ENCODE results near the gene STAT6. TPM values are rescaled to one million over a fixed set of nuclear protein-coding genes. Genes with fewer than 3 reads are reported as not detected.

The STAT6 gene
- total and polyA plus RNA-seq, 4 donors: 99.8 to 382 (median 229) TPM

DNA sequence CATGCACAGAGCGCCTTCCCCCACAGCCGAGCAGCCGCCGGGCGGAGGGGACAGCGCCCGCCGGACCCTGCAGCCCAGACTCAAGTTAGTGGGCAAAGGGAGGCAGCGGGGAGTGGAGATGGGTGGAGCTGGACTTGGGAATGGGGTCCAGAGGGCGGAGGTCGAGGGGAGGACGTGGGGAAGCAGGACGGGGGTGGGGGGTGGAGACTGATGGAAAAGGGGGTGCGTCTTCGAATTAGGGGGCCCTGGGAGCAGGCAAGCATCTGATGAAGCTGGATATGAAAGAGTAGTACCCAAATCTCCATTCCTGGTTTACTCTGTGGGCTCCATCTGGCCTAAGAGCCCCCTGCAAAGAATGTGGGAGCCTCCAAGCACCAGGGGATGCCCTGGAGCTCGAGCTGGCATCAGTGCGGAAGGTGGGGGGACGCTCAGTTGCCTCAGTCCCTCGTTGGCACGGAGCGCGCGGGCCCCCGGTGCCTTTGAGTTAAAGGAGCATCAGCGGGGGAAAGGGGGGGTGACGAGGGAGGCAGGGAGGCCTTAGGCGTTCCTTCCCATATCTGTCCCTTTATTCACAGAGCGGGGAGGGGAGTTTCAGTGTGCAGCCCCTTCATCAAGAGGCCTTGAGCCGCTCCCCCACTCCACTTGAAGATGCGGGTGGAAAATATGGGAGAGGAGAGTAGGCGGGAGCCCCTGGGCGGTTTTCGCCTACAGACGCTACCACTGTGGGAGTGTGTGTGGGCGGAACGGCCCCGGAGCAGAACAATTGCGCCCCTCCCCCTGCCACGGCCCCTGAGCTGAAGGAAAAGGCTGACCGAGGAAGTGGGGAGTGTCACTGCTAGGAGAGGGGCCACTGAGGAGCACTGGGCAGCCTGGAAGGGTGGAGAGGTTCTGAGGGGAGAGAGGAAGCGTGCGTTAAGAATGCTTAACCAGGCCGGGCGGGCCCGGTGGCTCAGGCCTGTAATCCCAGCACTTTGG, 21.6 kb downstream of the STAT6 start:
- WGBS, 2 donors: 0 to 1% methylated on average over 43 to 45 of the region's 45 CpGs
- Histone ChIP-seq H3K27ac (ENCODE audit: low read depth in 1 of 2, low read length in 2 of 2) (peak overlapping the region; percentile 8 to 79), H3K4me3 (ENCODE audit: low read length in 2 of 2) (peak overlapping the region; percentile 73 to 92), H3K4me1 (ENCODE audit: control insufficient read depth in 1 of 2, insufficient read depth in 2 of 2, low read length in 2 of 2) (peaks cover 0 to 6% of the 10 kb centered on the region in 2 donors), H3K36me3 (ENCODE audit: control insufficient read depth in 1 of 2, insufficient read depth in 2 of 2, low read length in 1 of 2) (no peaks in the 10 kb centered on the region), H3K27me3 (ENCODE audit: control insufficient read depth in 1 of 2, insufficient read depth in 2 of 2, low read length in 1 of 2) (no peaks in the 10 kb centered on the region), H3K9me3 (ENCODE audit: control insufficient read depth, low read length) (no peaks in the 10 kb centered on the region)
- DNase-seq (peak; percentile 91), ATAC-seq (ENCODE audit: low FRiP score) (peak; percentile 24)
- intact Hi-C loops (cut with DNase I): loop anchor here (1.0 to 5.0 kb wide), 4 partner anchors 15 to 402 kb away; partner anchors contain the start of genes STAT6 (in 2 of the 2) and PTGES3 (in 1 of the 2)

DNA sequence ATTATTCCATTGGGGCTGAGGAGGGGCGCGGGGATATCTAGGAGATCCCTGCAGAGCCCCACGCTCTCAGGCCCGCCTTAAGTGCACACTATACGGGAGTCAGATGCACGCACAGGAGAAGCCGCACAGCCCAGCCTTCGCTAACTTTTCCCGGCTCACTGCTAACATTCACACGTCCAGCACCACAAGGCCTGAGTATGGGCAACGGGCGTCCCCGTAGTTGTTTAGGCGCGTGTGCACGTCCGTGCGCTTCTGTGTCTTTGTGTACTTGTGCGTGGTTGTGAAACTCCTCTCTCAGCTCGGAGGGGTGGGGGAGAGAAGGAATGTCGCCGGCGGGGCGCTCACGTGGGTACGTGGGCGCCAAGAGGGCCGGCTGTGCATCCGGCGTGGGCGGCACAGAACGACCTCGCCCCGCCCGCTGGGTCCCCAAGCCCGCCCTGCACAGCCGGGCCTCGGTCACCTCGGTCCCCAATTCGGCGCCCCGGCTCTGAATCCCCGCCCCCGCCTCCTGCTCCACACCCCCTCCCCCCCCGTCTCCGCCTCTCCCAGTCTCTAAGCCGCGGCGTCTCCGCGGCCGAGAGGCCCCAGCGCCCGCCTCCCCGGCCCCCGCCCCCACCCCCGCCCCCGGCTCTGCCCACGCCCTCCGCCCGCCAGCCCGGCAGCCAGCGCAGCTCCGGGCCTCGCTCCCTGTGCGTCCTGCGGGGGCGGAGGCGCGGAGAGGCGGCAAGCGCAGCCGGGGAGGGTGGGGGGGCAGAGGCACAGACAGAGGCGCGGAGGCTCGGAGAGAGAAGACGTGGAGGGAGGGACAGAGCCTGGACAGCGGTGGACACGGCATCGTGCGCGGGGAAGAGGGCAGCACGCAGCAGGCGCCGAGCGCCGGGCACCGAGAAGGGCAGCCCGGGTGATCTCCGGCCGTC, 22.6 kb downstream of the STAT6 start, which contains the start of gene NAB2:
Gene NAB2, plus strand, starts transcription at position 761 of the 917 bp plus-strand sequence. CDS start 158 bp downstream, outside the sequence.
- Histone ChIP-seq H3K36me3 (ENCODE audit: control insufficient read depth in 1 of 2, insufficient read depth in 2 of 2, low read length in 1 of 2) (no peaks in the 10 kb centered on the region), H3K27me3 (ENCODE audit: control insufficient read depth in 1 of 2, insufficient read depth in 2 of 2, low read length in 1 of 2) (no peaks in the 10 kb centered on the region), H3K27ac (ENCODE audit: low read depth in 1 of 2, low read length in 2 of 2) (peak within 1 kb of the TSS; percentile 94), H3K9me3 (ENCODE audit: control insufficient read depth, low read length) (no peaks in the 10 kb centered on the region), H3K4me3 (ENCODE audit: low read length in 2 of 2) (peak within 1 kb of the TSS; percentile 73 to 92), H3K4me1 (ENCODE audit: control insufficient read depth in 1 of 2, insufficient read depth in 2 of 2, low read length in 2 of 2) (peaks cover 0 to 6% of the 10 kb centered on the region in 2 donors)
- DNase-seq: peak; percentile 98
- 0 to 1% methylated on average over 59 to 91 of the region's 91 CpGs for WGBS, 2 donors
- intact Hi-C loops (cut with DNase I): loop anchor here in 1 of 2 donors (1.0 to 5.0 kb wide), 2 partner anchors 23 to 401 kb away; partner anchors contain the start of genes PTGES3 and STAT6
- ATAC-seq (ENCODE audit: low FRiP score): peak; percentile 87

DNA sequence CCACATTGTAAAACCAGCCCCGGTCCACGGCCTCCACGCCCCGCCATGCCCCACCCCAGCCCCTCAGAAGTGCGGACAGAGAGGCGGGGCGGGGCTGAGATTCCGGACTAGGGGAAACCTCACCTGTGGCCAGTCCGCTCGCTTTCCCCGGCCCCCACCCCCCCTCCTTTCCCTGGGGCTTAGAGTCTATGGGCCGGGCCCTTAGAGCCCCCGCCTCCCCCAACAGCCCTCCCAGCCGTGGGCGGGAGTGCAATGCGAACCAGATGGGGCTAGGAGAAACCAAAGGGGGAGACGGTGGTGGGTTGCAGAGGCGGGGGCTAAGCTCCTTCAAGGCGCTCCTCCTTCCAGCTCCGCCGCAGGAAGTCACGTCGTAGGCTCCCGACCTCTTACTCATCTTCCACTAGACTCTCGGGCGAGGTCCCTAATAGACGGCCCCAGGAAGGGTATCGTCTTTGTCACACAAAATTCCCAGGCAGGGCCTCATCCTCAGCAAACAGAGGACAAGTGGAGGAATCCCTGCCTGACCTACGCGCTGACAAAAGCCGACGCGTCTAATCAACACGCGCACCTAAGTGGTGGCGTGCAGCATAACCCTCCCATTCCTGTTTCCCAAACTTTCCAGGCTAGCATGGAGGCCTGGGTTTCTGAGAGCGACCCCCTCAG, 23.3 kb downstream of the STAT6 start:
- Histone ChIP-seq H3K27ac (ENCODE audit: low read depth in 1 of 2, low read length in 2 of 2) (peak overlapping the region; percentile 94), H3K27me3 (ENCODE audit: control insufficient read depth in 1 of 2, insufficient read depth in 2 of 2, low read length in 1 of 2) (no peaks in the 10 kb centered on the region), H3K36me3 (ENCODE audit: control insufficient read depth in 1 of 2, insufficient read depth in 2 of 2, low read length in 1 of 2) (no peaks in the 10 kb centered on the region), H3K4me3 (ENCODE audit: low read length in 2 of 2) (peak overlapping the region; percentile 37 to 75), H3K9me3 (ENCODE audit: control insufficient read depth, low read length) (no peaks in the 10 kb centered on the region), H3K4me1 (ENCODE audit: control insufficient read depth in 1 of 2, insufficient read depth in 2 of 2, low read length in 2 of 2) (peaks cover 0 to 6% of the 10 kb centered on the region in 2 donors)
- 0% methylated on average over 32 to 37 of the region's 37 CpGs for WGBS, 2 donors
- ATAC-seq (ENCODE audit: low FRiP score) (peak; percentile 82), DNase-seq (peak; percentile 93 to 95)
- intact Hi-C loops (cut with DNase I): loop anchor here in 1 of 2 donors (5.0 kb wide), 1 partner anchor 401 kb away; the partner anchor contains the start of gene PTGES3

DNA sequence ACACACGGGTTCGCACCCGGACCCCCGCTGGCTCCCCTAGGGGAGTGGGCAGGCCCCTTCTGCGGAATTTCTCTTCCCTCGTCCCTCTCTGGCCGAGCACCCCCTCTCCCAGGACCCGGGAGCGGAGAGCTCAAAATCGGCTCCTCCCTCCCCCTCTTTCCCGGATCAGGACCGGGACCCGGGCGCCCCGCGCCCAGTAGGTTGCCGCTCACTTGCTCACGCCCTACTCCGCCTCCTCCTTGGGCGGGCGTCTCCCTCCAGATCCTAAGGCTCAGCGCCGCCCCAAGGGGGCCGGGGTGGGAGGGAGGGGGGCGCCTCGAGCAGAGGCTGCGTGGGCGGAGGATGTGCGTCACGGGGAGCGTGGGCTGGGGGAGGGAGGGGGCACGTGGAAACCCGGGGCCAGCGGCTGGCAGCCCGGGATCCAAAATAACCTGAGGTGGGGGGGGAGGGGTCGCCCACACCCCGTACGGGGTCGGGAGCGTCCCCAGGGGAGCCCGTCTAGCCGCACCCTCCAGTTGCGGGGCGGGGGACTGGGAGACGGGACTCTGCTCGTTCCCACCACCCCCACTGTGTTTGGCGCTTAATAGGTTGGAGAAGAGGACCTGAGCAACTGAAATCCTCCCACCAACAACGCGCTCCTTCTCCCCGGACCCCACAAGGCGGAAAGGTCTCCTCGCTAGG, 24.0 kb downstream of the STAT6 start:
- ATAC-seq (ENCODE audit: low FRiP score) (peak; percentile 85), DNase-seq (peak; percentile 96 to 99)
- H3K4me1 ChIP-seq (ENCODE audit: control insufficient read depth in 1 of 2, insufficient read depth in 2 of 2, low read length in 2 of 2): peaks cover 0 to 5% of the 10 kb centered on the region in 2 donors
- no peaks in the 10 kb centered on the region for H3K36me3 ChIP-seq (ENCODE audit: control insufficient read depth in 1 of 2, insufficient read depth in 2 of 2, low read length in 1 of 2)
- H3K27me3 ChIP-seq (ENCODE audit: control insufficient read depth in 1 of 2, insufficient read depth in 2 of 2, low read length in 1 of 2): no peaks in the 10 kb centered on the region
- H3K9me3 ChIP-seq (ENCODE audit: control insufficient read depth, low read length): no peaks in the 10 kb centered on the region
- peak overlapping the region; percentile 75 to 95 for H3K4me3 ChIP-seq (ENCODE audit: low read length in 2 of 2)
- peak overlapping the region; percentile 94 for H3K27ac ChIP-seq (ENCODE audit: low read depth in 1 of 2, low read length in 2 of 2)
- intact Hi-C loops (cut with DNase I): loop anchor here in 1 of 2 donors (5.0 kb wide), 1 partner anchor 400 kb away; the partner anchor contains the start of gene PTGES3
- WGBS, 2 donors: 0 to 1% methylated on average over 39 to 52 of the region's 52 CpGs

DNA sequence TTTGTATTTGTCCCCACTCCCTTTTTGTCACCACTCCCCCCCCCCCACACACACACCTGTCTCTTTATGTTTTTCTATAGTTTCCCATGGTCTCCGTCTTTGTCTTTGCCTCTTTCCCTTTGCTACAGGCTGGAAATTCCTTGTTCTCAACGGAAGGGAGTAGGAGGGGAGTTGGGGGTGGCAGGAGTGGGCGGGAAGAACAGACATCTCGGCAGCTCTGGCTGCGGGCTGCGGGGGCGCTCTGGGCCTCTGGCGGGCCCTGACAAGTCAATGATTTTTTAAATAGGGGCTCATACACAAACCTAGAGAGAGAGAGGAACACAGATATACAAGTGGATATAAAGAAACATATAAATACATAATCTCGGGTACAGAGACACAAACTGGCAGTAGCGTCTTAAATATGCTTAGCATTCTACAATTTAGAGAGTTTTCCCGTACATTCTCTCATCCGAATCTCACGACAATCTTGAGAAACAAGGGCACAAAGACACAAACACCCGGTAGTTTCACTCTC, 24.6 kb downstream of the STAT6 start:
- WGBS, 2 donors: 0% methylated on average over 14 of the region's 14 CpGs

DNA sequence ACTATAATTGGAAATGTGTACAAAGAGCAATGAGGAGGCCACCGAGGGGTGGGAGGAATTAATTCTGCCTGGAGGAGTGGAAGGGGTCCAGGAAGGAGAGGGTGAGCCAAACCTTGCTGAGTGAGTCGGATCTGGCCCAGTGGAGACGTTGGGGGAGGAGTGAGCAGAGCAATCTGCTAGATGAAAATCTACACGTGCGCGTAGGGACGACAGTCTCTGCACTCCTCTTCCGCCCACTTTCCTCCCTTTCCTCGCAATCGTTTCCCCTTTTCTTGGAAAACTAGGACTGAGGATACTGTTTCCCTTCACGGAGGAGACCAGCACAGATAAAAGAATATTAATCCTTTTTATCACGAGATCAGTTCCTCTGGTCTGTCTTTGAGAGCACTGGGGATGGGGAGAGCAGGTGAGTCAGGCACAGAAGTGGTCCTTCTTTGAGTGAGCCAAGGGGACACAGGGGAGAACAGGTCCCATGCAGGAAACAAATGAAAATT, 25.1 kb downstream of the STAT6 start:
- ATAC-seq (ENCODE audit: low FRiP score): no peak
- 8% methylated on average over 12 of the region's 12 CpGs for WGBS, 2 donors
- peak; percentile 71 to 79 for DNase-seq
- Histone ChIP-seq H3K27ac (ENCODE audit: low read depth in 1 of 2, low read length in 2 of 2) (peak overlapping the region; percentile 7 to 74), H3K4me1 (ENCODE audit: control insufficient read depth in 1 of 2, insufficient read depth in 2 of 2, low read length in 2 of 2) (no peaks in the 10 kb centered on the region), H3K4me3 (ENCODE audit: low read length in 2 of 2) (no peak overlapping the region), H3K27me3 (ENCODE audit: control insufficient read depth in 1 of 2, insufficient read depth in 2 of 2, low read length in 1 of 2) (no peaks in the 10 kb centered on the region), H3K36me3 (ENCODE audit: control insufficient read depth in 1 of 2, insufficient read depth in 2 of 2, low read length in 1 of 2) (no peaks in the 10 kb centered on the region), H3K9me3 (ENCODE audit: control insufficient read depth, low read length) (no peaks in the 10 kb centered on the region)
- intact Hi-C loops (cut with DNase I): loop anchor here in 1 of 2 donors (5.0 kb wide), 1 partner anchor 399 kb away; the partner anchor contains the start of gene PTGES3

More for the DNA sequence above, 24.6 kb downstream of the STAT6 start:
- H3K9me3 ChIP-seq (ENCODE audit: control insufficient read depth, low read length): no peaks in the 10 kb centered on the region
- H3K27me3 ChIP-seq (ENCODE audit: control insufficient read depth in 1 of 2, insufficient read depth in 2 of 2, low read length in 1 of 2): no peaks in the 10 kb centered on the region
- peak; percentile 74 to 89 for DNase-seq
- peaks cover 0 to 3% of the 10 kb centered on the region in 2 donors for H3K4me1 ChIP-seq (ENCODE audit: control insufficient read depth in 1 of 2, insufficient read depth in 2 of 2, low read length in 2 of 2)
- no peaks in the 10 kb centered on the region for H3K36me3 ChIP-seq (ENCODE audit: control insufficient read depth in 1 of 2, insufficient read depth in 2 of 2, low read length in 1 of 2)
- intact Hi-C loops (cut with DNase I): loop anchor here in 1 of 2 donors (5.0 kb wide), 1 partner anchor 399 kb away; the partner anchor contains the start of gene PTGES3
- ATAC-seq (ENCODE audit: low FRiP score): no peak
- peak overlapping the region; percentile 75 to 95 for H3K4me3 ChIP-seq (ENCODE audit: low read length in 2 of 2)
- H3K27ac ChIP-seq (ENCODE audit: low read depth in 1 of 2, low read length in 2 of 2): peak overlapping the region; percentile 92 to 94

DNA sequence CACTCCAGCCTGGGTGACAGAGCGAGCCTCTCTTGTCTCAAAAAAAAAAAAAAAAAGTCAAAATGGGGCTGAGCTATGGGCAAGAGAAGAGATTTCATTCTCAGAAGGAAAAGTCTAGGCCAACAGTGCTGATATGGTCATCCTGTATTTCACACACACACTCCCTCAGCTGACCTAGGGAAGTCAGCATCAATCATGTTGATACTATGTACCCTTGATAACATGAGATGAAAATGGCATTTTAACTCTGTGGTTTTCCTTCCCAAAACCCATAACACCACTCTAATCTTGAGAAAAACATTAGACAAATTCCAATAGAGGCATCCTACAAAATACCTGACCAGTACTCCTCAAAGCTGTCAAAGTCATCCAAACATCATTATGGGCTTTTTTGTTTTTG, 30.3 kb downstream of the STAT6 start:
- WGBS, 2 donors: 95 to 100% methylated on average over 1 of the region's 1 CpG
- H3K36me3 ChIP-seq (ENCODE audit: control insufficient read depth in 1 of 2, insufficient read depth in 2 of 2, low read length in 1 of 2): no peaks in the 10 kb centered on the region
- no peaks in the 10 kb centered on the region for H3K4me1 ChIP-seq (ENCODE audit: control insufficient read depth in 1 of 2, insufficient read depth in 2 of 2, low read length in 2 of 2)
- no peaks in the 10 kb centered on the region for H3K27me3 ChIP-seq (ENCODE audit: control insufficient read depth in 1 of 2, insufficient read depth in 2 of 2, low read length in 1 of 2)
- H3K4me3 ChIP-seq (ENCODE audit: low read length in 2 of 2): no peak overlapping the region
- intact Hi-C loops (cut with DNase I): no loop called here
- ATAC-seq (ENCODE audit: low FRiP score): no peak
- no peak for DNase-seq
- no peak overlapping the region for H3K27ac ChIP-seq (ENCODE audit: low read depth in 1 of 2, low read length in 2 of 2)
- no peaks in the 10 kb centered on the region for H3K9me3 ChIP-seq (ENCODE audit: control insufficient read depth, low read length)

All from aorta (tissue), 5 donors.